H1 (cell line): Measurements from ENCODE around the gene POLR2C. TPM values are rescaled to one million over a fixed set of nuclear protein-coding genes. Genes with fewer than 3 reads are reported as not detected.

ENCODE experiments used
- JUND ChIP-seq: IDR thresholded peaks from 2 replicates; pipeline ENCODE4 v1.6.1; 2011; ENCODE audit warnings: mild to moderate bottlenecking, improper control_type of control experiment, low read length
- RXRA ChIP-seq: IDR thresholded peaks from 2 replicates; pipeline ENCODE4 v1.6.1; 2011; ENCODE audit warnings: low read depth, mild to moderate bottlenecking, low read length, moderate library complexity; ENCODE audit not compliant: insufficient read depth
- polyA plus RNA-seq, 7 experiments: library from polyadenylated mRNA; depleted of rRNA in 3 of 7; stranded (reverse) in 5 of 7; unstranded in 2 of 7; fragments of >200 nt in 5 of 7; fragments of 200-250 nt in 2 of 7; gene quantifications; 1 replicate in 5 of 7; 2 replicates in 1 of 7; 4 replicates in 1 of 7; pipeline versions ENCODE4 v1.2.1 to v1.2.3, GENCODE V29; 2011 to 2013; ENCODE audit warnings: missing spikeins in 2 of 7, mixed read lengths in 2 of 7
- total RNA-seq: library from RNA; stranded (reverse); fragmentation: NEBNext Ultra II Directional; extraction: Animal tissue kit (Norgen Biotek cat#: 25700); gene quantifications from 2 replicates; pipeline ENCODE4 v1.2.1, GENCODE V29; 2021

POLR2C gene
- total and polyA plus RNA-seq, 2 of the 8 experiments (the other 6 are each of a cell fraction or from before 2014, with no cell fraction given): 72.5 to 132 TPM

GRCh38 chr16:57489229-57489628 is 26.8 kb downstream of the POLR2C start (continued):
- TF ChIP-seq JUND: no peak
- TF ChIP-seq RXRA: no peak
